Psoas muscle (tissue), 8 donors: Measurements from ENCODE around the gene FLNA. TPM values are rescaled to one million over a fixed set of nuclear protein-coding genes. Genes with fewer than 3 reads are reported as not detected.
"Not testable (repeated sequence)": the region's sequence is repeated elsewhere in the genome, so short reads cannot be mapped to it uniquely, and the experiment has no call there.

Experiments
- ATAC-seq, 4 donors: fragments of 200-7000 bp; cut with Tn5 transposase; one replicate each; pipeline ENCODE4 v1.9.1; 2020; ENCODE audit warnings: moderate library complexity in 3 of 4, mild to moderate bottlenecking in 2 of 4
- DNase-seq, 2 donors: peaks; one replicate each; pipeline ENCODE4 v3.0.0-alpha.2; 2020
- H3K27ac ChIP-seq: fragments of 200-600 bp; one replicate; pipeline ENCODE4 v1.8.0; 2022
- H3K27me3 ChIP-seq, 3 donors: fragments of 200-600 bp in 1 of 3; one replicate each; pipeline versions ENCODE4 v1.6.1 to v1.8.0; 2013 to 2022; ENCODE audit warnings: low read length in 2 of 3, mild to moderate bottlenecking in 2 of 3, moderate library complexity in 1 of 3; ENCODE audit not compliant: insufficient read depth in 3 of 3
- H3K36me3 ChIP-seq, 2 donors: fragments of 200-600 bp in 1 of 2; one replicate each; pipeline versions ENCODE4 v1.6.1 to v1.8.0; 2013 to 2022; ENCODE audit warnings: low read depth in 1 of 2, mild to moderate bottlenecking in 1 of 2, moderate library complexity in 1 of 2; ENCODE audit not compliant: insufficient read depth in 1 of 2
- H3K4me1 ChIP-seq: fragments of 200-600 bp; one replicate; pipeline ENCODE4 v1.8.0; 2022
- H3K4me3 ChIP-seq: fragments of 200-600 bp; one replicate; pipeline ENCODE4 v1.8.0; 2022; ENCODE audit warnings: mild to moderate bottlenecking
- H3K9me3 ChIP-seq: fragments of 200-600 bp; one replicate; pipeline ENCODE4 v1.8.0; 2022
- CTCF ChIP-seq: fragments of 200-600 bp; IDR thresholded peaks from one replicate; pipeline ENCODE4 v1.8.0; 2022; ENCODE audit warnings: antibody characterized with exemption
- whole genome bisulfite sequencing, 3 donors: extraction: QIAGEN DNeasy Blood & Tissue Kit; methylation state at CpG; one replicate each; pipeline versions ENCODE4 v1.1.6 to v1.1.7; 2013; 5-methylcytosine and 5-hydroxymethylcytosine counted together
- intact Hi-C, 2 donors: fragments of 100-400 bp; cut with DNase I; formaldehyde crosslinking; loops; one replicate each; pipeline versions ENCODE4 v1.11.0 to v1.14.2; 2022
- polyA plus RNA-seq, 3 donors: library from polyadenylated mRNA; stranded (reverse); fragments of 200-250 nt; gene quantifications; one replicate each; pipeline ENCODE4 v1.2.3, GENCODE V29; 2013
- total RNA-seq, 4 donors: library from RNA; stranded (reverse); fragmentation: NEBNext Ultra II Directional in 2 of 4; extraction: Animal tissue kit (Norgen Biotek cat#: 25700) in 2 of 4; gene quantifications; one replicate each; pipeline versions ENCODE4 v1.2.1 to v1.2.4, GENCODE V29; 2021 to 2023
- donor health status: healthy with polysubstance abuse.
- donor health status: DM: no; HTN: no; CAD: no; lungs with moderate emphysema.
- donor health status: Bipolar disorder and iron deficiency.
- donor health status: healthy.
- donor health status: DM: yes; HTN: yes; CAD: no.
- donor health status: DM: no; HTN: no; CAD: no.
- donor health status: DM: no; HTN: no; CAD: no.
- donor health status: DM: yes; HTN: yes; CAD: no.

Gene FLNA
- total and polyA plus RNA-seq, 7 donors: 45.7 to 106 (median 67.4) TPM

- intact Hi-C loops: no loop called here
- peak; percentile 84 to 88 for DNase-seq
- Histone ChIP-seq H3K4me1 (no peaks in the 10 kb centered on the region), H3K4me3 (peak overlapping the region; percentile 83), H3K9me3 (no peaks in the 10 kb centered on the region), H3K27me3 (no peaks in the 10 kb centered on the region), H3K27ac (peak overlapping the region; percentile 97), H3K36me3 (peaks cover 3 to 23% of the 10 kb centered on the region in 2 donors)
- 3 to 35% (median 7%) methylated on average over 30 to 53 of the region's 53 CpGs for WGBS, 3 donors
- peak; percentile 74 to 75 (median 75) for ATAC-seq
- no peak for TF ChIP-seq CTCF
These were observed 22.8 kb upstream of the FLNA start for GRCh38 chrX:154396973-154397887.

DNA sequence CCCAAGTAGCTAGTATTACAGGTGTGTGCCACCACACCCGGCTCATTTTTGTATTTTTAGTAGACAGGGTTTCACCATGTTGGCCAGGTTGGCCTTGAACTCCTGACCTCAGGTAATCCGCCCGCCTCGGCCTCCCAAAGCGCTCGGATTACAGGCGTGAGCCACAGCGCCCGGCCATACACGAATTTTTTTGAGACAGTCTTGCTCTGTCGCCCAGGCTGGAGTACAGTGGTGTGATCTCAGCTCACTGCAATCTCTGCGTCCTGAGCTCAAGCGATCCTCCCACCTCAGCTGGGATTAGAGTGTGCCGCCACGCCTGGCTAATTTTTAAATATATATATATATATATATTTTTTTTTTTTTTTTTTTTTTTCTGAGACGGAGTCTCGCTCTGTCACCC lies 21.9 kb upstream of the FLNA start:
- peak overlapping the region; percentile 83 for H3K4me3 ChIP-seq

DNA sequence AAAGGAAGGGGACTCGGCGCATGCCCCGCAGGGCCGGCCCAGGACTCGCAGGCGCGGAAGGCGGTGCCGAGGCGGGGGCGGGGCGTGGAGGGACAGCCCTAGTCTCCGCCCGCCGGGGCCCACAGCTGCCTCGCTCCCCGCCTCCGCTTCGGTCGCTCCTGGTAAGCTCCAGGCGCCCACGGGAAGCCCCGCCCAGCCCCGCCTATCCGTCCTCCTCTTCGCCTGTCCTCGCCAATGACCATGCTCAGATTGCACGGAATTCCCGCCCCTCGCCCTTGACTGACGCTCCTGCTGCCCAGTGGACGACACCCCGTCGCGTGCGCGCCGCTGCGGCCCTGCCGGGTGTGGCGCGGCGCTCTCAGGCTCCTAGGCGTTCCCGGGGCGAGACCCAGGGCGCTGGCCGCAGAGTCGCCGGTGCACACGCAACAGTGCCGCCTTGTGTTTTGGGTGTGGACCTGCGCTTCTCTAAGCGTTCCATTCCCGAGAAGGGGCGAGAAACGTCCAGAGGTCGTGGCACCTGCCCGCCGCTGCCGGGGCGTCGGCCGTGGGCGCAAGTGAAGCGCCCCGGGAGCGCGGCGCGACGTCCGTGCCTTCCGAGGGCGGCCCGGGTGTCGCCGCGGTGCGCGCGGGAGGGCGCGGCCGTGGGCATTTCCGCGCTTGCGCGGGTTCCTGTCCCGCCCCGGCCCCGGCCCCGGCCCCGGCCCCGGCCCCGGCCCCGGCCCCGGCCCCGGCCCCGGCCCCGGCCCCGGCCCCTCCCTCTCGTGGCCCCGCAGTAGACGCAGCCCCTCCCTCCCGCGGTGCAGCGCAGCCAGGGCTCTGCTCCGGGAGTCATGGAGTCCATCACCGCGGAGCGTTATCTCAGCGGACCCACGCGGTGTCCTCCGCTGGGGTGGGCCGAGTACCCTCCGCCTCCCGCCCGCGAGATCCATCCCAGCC lies 15.6 kb upstream of the FLNA start:
- H3K9me3 ChIP-seq, H3K4me3 ChIP-seq, intact Hi-C loops, H3K27ac ChIP-seq, H3K4me1 ChIP-seq, H3K27me3 ChIP-seq, H3K36me3 ChIP-seq: not testable (repeated sequence)
- 1 to 52% methylated on average over 15 to 18 of the region's 121 CpGs; no CpG with 5 or more reads in 1 of the 3 donors for WGBS, 3 donors
- DNase-seq (peak in 1 of 2 donors; percentile 54), ATAC-seq (peak; percentile 89 to 91 (median 90))

More for the DNA sequence above, 21.9 kb upstream of the FLNA start:
- WGBS, 3 donors: 84 to 92% (median 86%) methylated on average over 11 to 17 of the region's 17 CpGs
- H3K9me3 ChIP-seq, H3K4me1 ChIP-seq, DNase-seq, intact Hi-C loops, ATAC-seq, H3K27me3 ChIP-seq: not testable (repeated sequence)
- Histone ChIP-seq H3K27ac (peak overlapping the region; percentile 97), H3K36me3 (peaks cover 3 to 23% of the 10 kb centered on the region in 2 donors)

DNA sequence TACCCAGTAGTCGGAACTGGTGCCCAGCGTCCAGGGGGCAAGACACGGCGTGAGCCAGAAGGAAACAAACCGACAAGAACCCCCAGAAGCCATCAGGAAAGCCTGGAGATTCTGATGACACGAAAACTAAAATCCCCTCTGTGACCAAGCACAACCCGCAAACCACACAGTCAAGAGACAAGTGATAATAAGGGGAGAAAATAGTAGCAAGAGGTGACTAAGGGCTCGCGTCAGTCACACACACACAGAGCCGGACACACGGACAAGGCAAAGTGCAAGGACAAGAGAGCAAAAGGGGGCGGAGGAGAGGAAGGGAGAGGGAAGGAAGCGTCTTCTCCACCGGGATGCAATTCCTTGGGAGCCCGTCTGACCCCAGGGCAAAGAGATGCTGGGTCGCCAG lies 14.2 kb upstream of the FLNA start:
- no CpG with 5 or more reads among the region's 16 CpGs for WGBS, 3 donors
- DNase-seq, H3K27me3 ChIP-seq, H3K36me3 ChIP-seq, H3K4me1 ChIP-seq, H3K9me3 ChIP-seq, H3K4me3 ChIP-seq, H3K27ac ChIP-seq, intact Hi-C loops: not testable (repeated sequence)
- peak in 3 of 4 donors; percentile 29 to 38 (median 33) for ATAC-seq

GRCh38 chrX:154388094-154388493 lies 13.7 kb upstream of the FLNA start:
- H3K4me3 ChIP-seq, H3K27ac ChIP-seq, H3K27me3 ChIP-seq, H3K4me1 ChIP-seq, H3K36me3 ChIP-seq, H3K9me3 ChIP-seq, DNase-seq, intact Hi-C loops: not testable (repeated sequence)
- WGBS, 3 donors: no CpG with 5 or more reads among the region's 20 CpGs
- ATAC-seq: peak; percentile 8 to 29 (median 20)

GRCh38 chrX:154384284-154384892 lies 10.0 kb upstream of the FLNA start:
- Histone ChIP-seq H3K36me3 (peaks cover 0 to 5% of the 10 kb centered on the region in 2 donors), H3K4me1 (no peaks in the 10 kb centered on the region), H3K4me3 (no peak overlapping the region), H3K27me3 (no peaks in the 10 kb centered on the region), H3K27ac (no peak overlapping the region), H3K9me3 (no peaks in the 10 kb centered on the region)
- intact Hi-C loops: no loop called here
- TF ChIP-seq CTCF: peak; percentile 38
- DNase-seq (no peak), ATAC-seq (peak in 3 of 4 donors; percentile 26 to 38 (median 37))
- WGBS, 3 donors: 21 to 57% (median 25%) methylated on average over 2 to 8 of the region's 8 CpGs
